Measurements from ENCODE around the gene DIAPH2. TPM values are rescaled to one million over a fixed set of nuclear protein-coding genes. Genes with fewer than 3 reads are reported as not detected.
A peak's percentile ranks its signal among the peaks of the same experiment; 100 is the strongest.

The DIAPH2 gene
- total and polyA plus RNA-seq, 2 donors (not counting 1 experiment from before 2014, with no cell fraction given): 4.2 to 32.4 TPM

DNA sequence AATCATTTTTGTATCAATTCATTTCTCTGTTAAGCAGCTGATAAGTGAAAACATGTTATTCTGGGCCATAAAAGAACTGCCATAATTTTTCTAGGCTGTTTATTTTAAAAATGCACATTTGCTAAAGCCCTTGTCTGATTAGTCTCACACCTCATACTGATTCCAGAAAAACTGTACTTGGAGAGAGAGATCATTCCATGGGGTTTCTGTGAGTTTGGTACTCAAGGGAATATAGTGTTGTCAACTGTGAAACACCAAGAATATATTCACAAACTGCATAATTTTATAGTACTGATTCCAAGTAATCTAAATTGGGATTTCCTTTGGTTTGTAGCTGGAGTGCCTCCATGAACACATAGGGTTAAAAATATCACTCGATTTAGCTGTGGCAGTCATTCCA, 746.6 kb downstream of the DIAPH2 start:
- WGBS (ENCODE audit: insufficient coverage): 100% methylated on average over 1 of the region's 1 CpG
- intact Hi-C loops (cut with micrococcal nuclease): no loop called here
- ChIA-PET POLR2A (no interaction called here), CTCF (no interaction called here)
- Histone ChIP-seq H3K4me3 (ENCODE audit: control extremely low read depth in 1 of 5, extremely low read depth in 1 of 5, insufficient read depth in 1 of 5, low read depth in 2 of 5, low read length in 4 of 5) (no peak overlapping the region), H3K27ac (ENCODE audit: low read length in 2 of 2) (no peak overlapping the region), H3K4me1 (ENCODE audit: control insufficient read depth in 2 of 2, insufficient read depth in 2 of 2, low read length in 2 of 2) (no peaks in the 10 kb centered on the region), H3K36me3 (replicated peaks in 1 of 2; ENCODE audit: control extremely low read depth in 1 of 2, control insufficient read depth in 1 of 2, extremely low read depth in 1 of 2, insufficient read depth in 2 of 2, low read length in 1 of 2) (no peaks in the 10 kb centered on the region), H3K4me2 (replicated peaks; ENCODE audit: low read depth, low read length, poor library complexity, severe bottlenecking) (no peak overlapping the region), H2AFZ (ENCODE audit: insufficient read depth, low read depth, low read length, poor library complexity, severe bottlenecking) (no peak overlapping the region), H3K79me2 (ENCODE audit: control insufficient read depth, insufficient read depth, low read length) (no peaks in the 10 kb centered on the region), H4K20me1 (ENCODE audit: control insufficient read depth, insufficient read depth, low read length, poor library complexity, severe bottlenecking) (no peaks in the 10 kb centered on the region), H3K9me3 (ENCODE audit: control extremely low read depth in 1 of 3, control insufficient read depth in 2 of 3, insufficient read depth in 1 of 3, low read length in 2 of 3) (no peaks in the 10 kb centered on the region), H3K27me3 (replicated peaks in 1 of 4; ENCODE audit: control extremely low read depth in 1 of 4, control insufficient read depth in 3 of 4, insufficient read depth in 4 of 4, low read length in 3 of 4) (no peaks in the 10 kb centered on the region), H3K9ac (ENCODE audit: low read length) (no peak overlapping the region)
- no peaks in the 10 kb centered on the region for H3K27me3 Mint-ChIP-seq
- no peaks in the 10 kb centered on the region for H3K9me3 Mint-ChIP-seq (ENCODE audit: insufficient read depth)
- no peak overlapping the region for H3K27ac Mint-ChIP-seq
- no peaks in the 10 kb centered on the region for H3K4me1 Mint-ChIP-seq
- TF ChIP-seq EZH2 (IDR thresholded peaks at IDR 0.05; ENCODE audit: borderline replicate concordance, insufficient read depth, low read depth, low read length, poor library complexity, severe bottlenecking): no peak
- TF ChIP-seq, protein P1, sequence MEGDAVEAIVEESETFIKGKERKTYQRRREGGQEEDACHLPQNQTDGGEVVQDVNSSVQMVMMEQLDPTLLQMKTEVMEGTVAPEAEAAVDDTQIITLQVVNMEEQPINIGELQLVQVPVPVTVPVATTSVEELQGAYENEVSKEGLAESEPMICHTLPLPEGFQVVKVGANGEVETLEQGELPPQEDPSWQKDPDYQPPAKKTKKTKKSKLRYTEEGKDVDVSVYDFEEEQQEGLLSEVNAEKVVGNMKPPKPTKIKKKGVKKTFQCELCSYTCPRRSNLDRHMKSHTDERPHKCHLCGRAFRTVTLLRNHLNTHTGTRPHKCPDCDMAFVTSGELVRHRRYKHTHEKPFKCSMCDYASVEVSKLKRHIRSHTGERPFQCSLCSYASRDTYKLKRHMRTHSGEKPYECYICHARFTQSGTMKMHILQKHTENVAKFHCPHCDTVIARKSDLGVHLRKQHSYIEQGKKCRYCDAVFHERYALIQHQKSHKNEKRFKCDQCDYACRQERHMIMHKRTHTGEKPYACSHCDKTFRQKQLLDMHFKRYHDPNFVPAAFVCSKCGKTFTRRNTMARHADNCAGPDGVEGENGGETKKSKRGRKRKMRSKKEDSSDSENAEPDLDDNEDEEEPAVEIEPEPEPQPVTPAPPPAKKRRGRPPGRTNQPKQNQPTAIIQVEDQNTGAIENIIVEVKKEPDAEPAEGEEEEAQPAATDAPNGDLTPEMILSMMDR (IDR thresholded peaks at IDR 0.05): no peak
- H3K4me3 Mint-ChIP-seq: no peak overlapping the region
- no peak for ATAC-seq (ENCODE audit: low read depth)
- no peak for DNase-seq

DNA sequence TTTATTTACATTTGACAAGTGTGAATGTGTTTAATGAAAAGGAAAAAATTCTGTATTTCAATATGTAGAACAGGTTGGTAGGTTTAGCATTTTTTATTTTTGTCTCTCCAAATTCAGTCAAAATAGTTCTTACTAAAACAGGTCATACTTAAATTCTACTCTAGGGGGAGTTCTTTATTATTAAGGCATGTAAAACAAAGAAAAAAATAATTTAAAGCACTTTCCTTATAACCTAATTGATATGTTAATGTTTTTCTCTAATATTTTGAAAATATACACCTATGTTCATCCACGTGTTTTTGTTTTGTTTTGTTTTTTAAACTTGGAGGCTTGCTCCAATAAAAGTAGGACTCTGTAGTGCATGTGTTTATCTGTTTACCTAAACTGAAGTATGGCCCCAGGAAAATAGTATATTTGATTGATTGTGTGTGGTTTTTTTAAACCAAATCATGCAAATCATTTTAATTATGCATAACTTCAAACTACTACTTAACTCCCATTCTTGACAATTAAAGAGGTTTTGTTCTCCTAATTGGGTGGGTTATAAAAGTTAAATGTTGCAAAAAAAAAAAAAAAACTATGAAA, 761.7 kb downstream of the DIAPH2 start:
- Mint-ChIP-seq H3K4me1 (peaks cover 6% of the 10 kb centered on the region), H3K4me3 (no peak overlapping the region), H3K27me3 (no peaks in the 10 kb centered on the region), H3K27ac (no peak overlapping the region), H3K9me3 (ENCODE audit: insufficient read depth) (no peaks in the 10 kb centered on the region)
- no peaks in the 10 kb centered on the region for H3K36me3 ChIP-seq (replicated peaks in 1 of 2; ENCODE audit: control extremely low read depth in 1 of 2, control insufficient read depth in 1 of 2, extremely low read depth in 1 of 2, insufficient read depth in 2 of 2, low read length in 1 of 2)
- WGBS (ENCODE audit: insufficient coverage): no CpG with 5 or more reads among the region's 1 CpG
- no peak overlapping the region for H3K4me3 ChIP-seq (ENCODE audit: control extremely low read depth in 1 of 5, extremely low read depth in 1 of 5, insufficient read depth in 1 of 5, low read depth in 2 of 5, low read length in 4 of 5)
- POLR2A ChIA-PET: no interaction called here
- no peak overlapping the region for H3K9ac ChIP-seq (ENCODE audit: low read length)
- CTCF ChIA-PET: interaction anchor here (1.8 kb wide), 1 partner anchor 11 kb away, joined by 4 read pairs; no protein-coding TSS in a partner anchor
- H3K4me2 ChIP-seq (replicated peaks; ENCODE audit: low read depth, low read length, poor library complexity, severe bottlenecking): no peak overlapping the region
- no peak for TF ChIP-seq EZH2 (IDR thresholded peaks at IDR 0.05; ENCODE audit: borderline replicate concordance, insufficient read depth, low read depth, low read length, poor library complexity, severe bottlenecking)
- TF ChIP-seq, protein P1 (IDR thresholded peaks at IDR 0.05): peak; percentile 10
- no peaks in the 10 kb centered on the region for H3K9me3 ChIP-seq (ENCODE audit: control extremely low read depth in 1 of 3, control insufficient read depth in 2 of 3, insufficient read depth in 1 of 3, low read length in 2 of 3)
- no peaks in the 10 kb centered on the region for H3K79me2 ChIP-seq (ENCODE audit: control insufficient read depth, insufficient read depth, low read length)
- H3K27me3 ChIP-seq (replicated peaks in 1 of 4; ENCODE audit: control extremely low read depth in 1 of 4, control insufficient read depth in 3 of 4, insufficient read depth in 4 of 4, low read length in 3 of 4): no peaks in the 10 kb centered on the region
- H2AFZ ChIP-seq (ENCODE audit: insufficient read depth, low read depth, low read length, poor library complexity, severe bottlenecking): no peak overlapping the region
- ATAC-seq (ENCODE audit: low read depth) (no peak), DNase-seq (no peak)
- intact Hi-C loops (cut with micrococcal nuclease): no loop called here
- H3K27ac ChIP-seq (ENCODE audit: low read length in 2 of 2): no peak overlapping the region
- H4K20me1 ChIP-seq (ENCODE audit: control insufficient read depth, insufficient read depth, low read length, poor library complexity, severe bottlenecking): no peaks in the 10 kb centered on the region
- H3K4me1 ChIP-seq (ENCODE audit: control insufficient read depth in 2 of 2, insufficient read depth in 2 of 2, low read length in 2 of 2): no peaks in the 10 kb centered on the region

Measured in B cell (primary cell).